H9 (cell line): ENCODE measurements around the gene HAPLN2. TPM values are rescaled to one million over a fixed set of nuclear protein-coding genes. Genes with fewer than 3 reads are reported as not detected.

ENCODE experiments used
- DNase-seq: peaks from one replicate; pipeline ENCODE4 v3.0.0-alpha.2; 2017
- H2AFZ ChIP-seq: one replicate; pipeline ENCODE4 v1.6.1; 2013; ENCODE audit warnings: mild to moderate bottlenecking, low read length, control low read depth, moderate library complexity
- H2AK5ac ChIP-seq: 2 replicates; pipeline ENCODE4 v1.6.1; 2013; ENCODE audit warnings: low read length, control low read depth, mixed read lengths; ENCODE audit not compliant: insufficient read length
- H2BK120ac ChIP-seq: one replicate; pipeline ENCODE4 v1.6.1; 2013; ENCODE audit warnings: low read depth, mild to moderate bottlenecking, low read length, control low read depth, inconsistent platforms; ENCODE audit not compliant: poor library complexity, severe bottlenecking
- H2BK12ac ChIP-seq: 2 replicates; pipeline ENCODE4 v1.6.1; 2013; ENCODE audit warnings: low read length, control low read depth, mixed read lengths, low read depth; ENCODE audit not compliant: insufficient read length
- H2BK15ac ChIP-seq: 2 replicates; pipeline ENCODE4 v1.6.1; 2013; ENCODE audit warnings: low read depth, low read length, control low read depth
- H2BK20ac ChIP-seq: one replicate; pipeline ENCODE4 v1.6.1; 2013; ENCODE audit warnings: low read depth, mild to moderate bottlenecking, low read length, control low read depth, inconsistent platforms; ENCODE audit not compliant: poor library complexity, severe bottlenecking
- H2BK5ac ChIP-seq: 2 replicates; pipeline ENCODE4 v1.6.1; 2013; ENCODE audit warnings: low read length, control low read depth, mixed read lengths; ENCODE audit not compliant: insufficient read length
- H3K14ac ChIP-seq: 2 replicates; pipeline ENCODE4 v1.6.1; 2013; ENCODE audit warnings: low read length, control low read depth; ENCODE audit not compliant: insufficient read depth
- H3K18ac ChIP-seq: 2 replicates; pipeline ENCODE4 v1.6.1; 2013; ENCODE audit warnings: low read depth, mild to moderate bottlenecking, mixed read lengths, low read length, control low read depth; ENCODE audit not compliant: insufficient read length
- H3K23ac ChIP-seq: 2 replicates; pipeline ENCODE4 v1.6.1; 2013; ENCODE audit warnings: low read length, control low read depth, mixed read lengths, low read depth; ENCODE audit not compliant: insufficient read length
- H3K23me2 ChIP-seq: 2 replicates; pipeline ENCODE4 v1.6.1; 2013; ENCODE audit warnings: low read depth, mild to moderate bottlenecking, mixed read lengths, low read length, control low read depth; ENCODE audit not compliant: insufficient read length, poor library complexity, severe bottlenecking
- H3K27ac ChIP-seq: 2 replicates; pipeline ENCODE4 v1.5.1; 2013; ENCODE audit warnings: low read length, control low read depth, mixed read lengths, low read depth; ENCODE audit not compliant: insufficient read length
- H3K27me3 ChIP-seq: 2 replicates; pipeline ENCODE4 v1.6.1; 2013; ENCODE audit warnings: low read length, control low read depth, inconsistent platforms; ENCODE audit not compliant: insufficient read depth
- H3K4ac ChIP-seq: 2 replicates; pipeline ENCODE4 v1.6.1; 2013; ENCODE audit warnings: low read depth, mild to moderate bottlenecking, control low read depth, inconsistent platforms, low read length, moderate library complexity
- H3K4me1 ChIP-seq: 2 replicates; pipeline ENCODE4 v1.6.1; 2013; ENCODE audit warnings: low read length, control low read depth, inconsistent platforms; ENCODE audit not compliant: insufficient read depth
- H3K4me2 ChIP-seq: 2 replicates; pipeline ENCODE4 v1.6.1; 2013; ENCODE audit warnings: low read length, control low read depth, mixed read lengths; ENCODE audit not compliant: insufficient read length, insufficient read depth
- H3K56ac ChIP-seq: 2 replicates; pipeline ENCODE4 v1.6.1; 2013; ENCODE audit warnings: low read depth, mild to moderate bottlenecking, mixed read lengths, low read length, control low read depth; ENCODE audit not compliant: insufficient read length
- H3K79me1 ChIP-seq: 2 replicates; pipeline ENCODE4 v1.6.1; 2013; ENCODE audit warnings: low read depth, mild to moderate bottlenecking, moderate library complexity, low read length, control low read depth, inconsistent platforms; ENCODE audit not compliant: insufficient read depth, poor library complexity, severe bottlenecking
- H3K79me2 ChIP-seq: 2 replicates; pipeline ENCODE4 v1.6.1; 2013; ENCODE audit warnings: low read length, control low read depth, inconsistent platforms; ENCODE audit not compliant: insufficient read depth
- H3K9ac ChIP-seq: 2 replicates; pipeline ENCODE4 v1.6.1; 2013; ENCODE audit warnings: low read length, control low read depth, mixed read lengths; ENCODE audit not compliant: insufficient read length; ENCODE audit errors: extremely low read depth
- H3K9me3 ChIP-seq: one replicate; pipeline ENCODE4 v1.6.1; 2013; ENCODE audit warnings: low read depth, low read length, inconsistent platforms; ENCODE audit not compliant: control insufficient read depth
- H3T11ph ChIP-seq: one replicate; pipeline ENCODE4 v1.6.1; 2013; ENCODE audit warnings: mild to moderate bottlenecking, low read length, control low read depth, inconsistent platforms
- H4K20me1 ChIP-seq: one replicate; pipeline ENCODE4 v1.6.1; 2013; ENCODE audit not compliant: control insufficient read depth, insufficient read length, insufficient read depth
- H4K5ac ChIP-seq: 2 replicates; pipeline ENCODE4 v1.6.1; 2013; ENCODE audit warnings: low read depth, mild to moderate bottlenecking, mixed read lengths, low read length, control low read depth; ENCODE audit not compliant: insufficient read length
- H4K8ac ChIP-seq: replicated peaks from 2 replicates; pipeline ENCODE4 v1.6.1; 2013; ENCODE audit warnings: low read length, control low read depth, mixed read lengths, low read depth; ENCODE audit not compliant: insufficient read length
- H4K91ac ChIP-seq: 2 replicates; pipeline ENCODE4 v1.6.1; 2013; ENCODE audit warnings: low read depth, mild to moderate bottlenecking, moderate library complexity, mixed read lengths, low read length, control low read depth; ENCODE audit not compliant: insufficient read length
- H3K27ac Mint-ChIP-seq, 3 experiments: 2 replicates in 2 of 3; 3 replicates in 1 of 3; pipeline ENCODE4 v1.8.0; 2020 to 2021; ENCODE audit warnings: mixed read lengths in 3 of 3, mild to moderate bottlenecking in 1 of 3, moderate library complexity in 1 of 3
- H3K27me3 Mint-ChIP-seq: 2 replicates; pipeline ENCODE4 v1.8.0; 2021; ENCODE audit warnings: low read depth, mild to moderate bottlenecking, moderate library complexity, mixed read lengths
- H3K36me3 Mint-ChIP-seq, 3 experiments: 2 replicates in 2 of 3; 3 replicates in 1 of 3; pipeline ENCODE4 v1.8.0; 2020 to 2021; ENCODE audit warnings: low read depth in 3 of 3, mixed read lengths in 3 of 3; ENCODE audit not compliant: insufficient read depth in 1 of 3
- H3K4me1 Mint-ChIP-seq, 2 experiments: 2 replicates each; pipeline ENCODE4 v1.8.0; 2020; ENCODE audit warnings: mixed read lengths in 2 of 2
- H3K4me3 Mint-ChIP-seq, 2 experiments: 2 replicates in 1 of 2; 3 replicates in 1 of 2; pipeline ENCODE4 v1.8.0; 2020 to 2021; ENCODE audit warnings: mild to moderate bottlenecking in 2 of 2, mixed read lengths in 2 of 2, moderate library complexity in 1 of 2
- H3K9me3 Mint-ChIP-seq, 2 experiments: 2 replicates in 1 of 2; 3 replicates in 1 of 2; pipeline ENCODE4 v1.8.0; 2020; ENCODE audit warnings: mild to moderate bottlenecking in 2 of 2, mixed read lengths in 2 of 2, moderate library complexity in 1 of 2
- CTCF ChIP-seq: fragments of 200-600 bp; sonication (generic); conservative IDR thresholded peaks from 3 replicates; pipeline ENCODE4 v1.8.0; 2021; ENCODE audit warnings: antibody characterized with exemption, mild to moderate bottlenecking
- WGBS: extraction: QIAGEN DNeasy Blood & Tissue Kit; methylation state at CpG from one replicate; pipeline ENCODE4 v1.1.7; 2013; ENCODE audit warnings: missing lambda C conversion rate, low lambda C conversion rate, mixed read lengths; ENCODE audit not compliant: insufficient read length; ENCODE audit errors: extremely low coverage; 5-methylcytosine and 5-hydroxymethylcytosine counted together
- total RNA-seq: library from RNA; stranded (reverse); gene quantifications from 2 replicates; pipeline ENCODE4 v1.2.1, GENCODE V29; 2021

HAPLN2 gene
- total RNA-seq, 1 experiment from 2014 or later = 0.46 TPM

DNA sequence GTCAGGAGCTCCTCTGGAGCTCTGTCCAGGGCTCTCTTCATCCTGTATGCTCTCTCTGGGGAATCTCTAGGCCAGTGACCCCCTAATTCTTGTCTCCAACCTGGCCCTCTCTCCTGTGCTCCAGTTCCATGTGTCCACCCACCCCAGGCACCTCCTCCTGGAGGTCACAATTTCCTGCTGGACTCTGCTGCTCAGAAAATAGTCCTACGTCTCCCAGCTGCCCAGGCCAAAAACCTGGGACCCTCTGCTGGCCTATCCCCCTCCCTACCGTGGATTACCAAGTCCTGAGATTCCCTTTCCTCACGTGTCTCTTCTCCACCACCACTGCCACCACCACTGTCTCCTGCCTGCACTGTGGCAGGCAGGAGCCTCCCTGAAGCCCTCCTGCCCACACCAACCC is 46.3 kb downstream of the HAPLN2 start:
- no peak overlapping the region for H4K8ac ChIP-seq
- no peak overlapping the region for H3K27ac ChIP-seq
- H3K36me3 Mint-ChIP-seq = no peaks in the 10 kb centered on the region; a peak in 2 of 7 replicates
- no peak overlapping the region for H2BK5ac ChIP-seq
- H3K4me1 ChIP-seq = peaks cover 26% of the 10 kb centered on the region; the same call in 1 of the 2 replicates
- H2BK120ac ChIP-seq = no peak overlapping the region
- H4K20me1 ChIP-seq = no peaks in the 10 kb centered on the region
- H3K27me3 Mint-ChIP-seq = peaks cover 5% of the 10 kb centered on the region
- no peak overlapping the region for H4K91ac ChIP-seq
- H3K4me3 Mint-ChIP-seq = no peak overlapping the region; a peak in 1 of 5 replicates
- peak overlapping the region; percentile 88 to 96 (median 89); a peak in 6 of 7 replicates for H3K27ac Mint-ChIP-seq
- no peaks in the 10 kb centered on the region for H3K79me1 ChIP-seq
- H3K56ac ChIP-seq = no peak overlapping the region
- H2AK5ac ChIP-seq = no peak overlapping the region
- TF ChIP-seq CTCF = no peak
- no peak overlapping the region for H3K9ac ChIP-seq
- H2BK15ac ChIP-seq = no peak overlapping the region
- no peak overlapping the region for H2BK12ac ChIP-seq
- no peak overlapping the region for H3K4ac ChIP-seq
- H3K9me3 ChIP-seq = no peaks in the 10 kb centered on the region
- DNase-seq = no peak
- no peaks in the 10 kb centered on the region for H3K79me2 ChIP-seq
- H3K27me3 ChIP-seq = no peaks in the 10 kb centered on the region
- peaks cover 93 to 98% of the 10 kb centered on the region in 2 experiments for H3K4me1 Mint-ChIP-seq
- no peak overlapping the region for H3T11ph ChIP-seq
- no peaks in the 10 kb centered on the region; a peak in 1 of 5 replicates for H3K9me3 Mint-ChIP-seq
- peak overlapping the region; percentile 1 for H3K18ac ChIP-seq
- H3K14ac ChIP-seq = no peak overlapping the region; the same call in 1 of the 2 replicates
- H3K23me2 ChIP-seq = no peaks in the 10 kb centered on the region
- H3K4me2 ChIP-seq = no peak overlapping the region
- H3K23ac ChIP-seq = no peak overlapping the region
- no peak overlapping the region for H4K5ac ChIP-seq
- H2BK20ac ChIP-seq = no peak overlapping the region
- no peak overlapping the region for H2AFZ ChIP-seq
- no CpG with 5 or more reads among the region's 3 CpGs for WGBS
